Measurements from ENCODE around the gene GGT6.

DNA sequence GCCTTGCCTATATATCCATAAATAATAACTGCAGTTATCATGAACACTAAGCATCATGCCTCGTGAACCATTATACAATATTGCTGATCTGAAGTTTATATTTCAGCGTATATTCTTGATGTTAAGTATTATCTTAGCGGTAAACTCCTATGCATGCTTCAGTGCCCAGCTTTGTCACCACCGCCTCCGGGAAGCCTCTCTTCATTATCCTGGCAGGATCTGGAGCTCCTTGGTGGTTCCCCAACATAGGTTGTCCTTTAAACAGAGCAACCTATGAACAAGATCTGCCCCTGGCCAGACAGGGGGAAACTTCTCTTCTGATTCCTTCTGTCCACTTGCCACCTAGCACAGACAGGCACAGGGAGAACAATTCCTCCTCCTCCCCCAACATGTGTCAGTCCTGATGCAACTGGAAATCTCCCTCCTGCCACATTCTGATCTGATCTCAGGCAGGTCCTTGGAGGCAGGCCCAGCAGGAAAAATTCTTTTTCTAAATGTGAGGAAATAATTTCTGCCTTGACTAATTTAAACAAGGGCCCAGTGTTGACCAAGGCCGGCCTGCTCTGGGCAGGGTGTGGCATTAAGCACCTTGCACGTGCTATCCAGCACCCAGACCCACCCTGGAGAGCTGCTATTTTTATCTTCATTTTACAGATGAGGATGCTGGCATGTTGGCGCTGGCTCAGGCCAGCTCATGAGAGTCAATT, 39.3 kb downstream of the GGT6 start:
- no peak for TF ChIP-seq EZH2 (IDR thresholded peaks at IDR 0.05; ENCODE audit: low read depth)
- TF ChIP-seq CTCF (conservative IDR thresholded peaks at IDR 0.05): no peak
